Hair follicle dermal papilla cell (primary cell): ENCODE measurements around the gene MCOLN1. TPM values are rescaled to one million over a fixed set of nuclear protein-coding genes. Genes with fewer than 3 reads are reported as not detected.

Experiments
- small RNA-seq: library from RNA; depleted of rRNA; stranded (forward); fragments of <200 nt; gene quantifications from one replicate; pipeline ENCODE3, GENCODE V24; 2012
- total RNA-seq: library from RNA; depleted of rRNA; stranded (reverse); fragments of >200 nt; gene quantifications from 2 replicates; pipeline ENCODE4 v1.2.3, GENCODE V29; 2012

Gene MCOLN1
- total RNA-seq, result 7.0 and 7.6 TPM in 2 replicates

GRCh38 chr19:7522072-7522922 lies at the start of gene MCOLN1:
MCOLN1 (plus strand) TSS chr19:7522624; CDS start chr19:7522751, 127 bp downstream.

GRCh38 chr19:7488736-7489353 lies 33.6 kb upstream of the MCOLN1 start, which contains the start of gene PEX11G:
PEX11G (minus strand) TSS chr19:7489035; CDS start chr19:7489010, 25 bp downstream.

GRCh38 chr19:7515645-7516151 lies 6.7 kb upstream of the MCOLN1 start, which contains the start of gene ZNF358:
ZNF358 (plus strand) TSS chr19:7516103; CDS start chr19:7519243, 3,140 bp downstream.

GRCh38 chr19:7535047-7535997 lies 12.9 kb downstream of the MCOLN1 start, which contains the start of gene PNPLA6:
PNPLA6 (plus strand) TSS chr19:7535717; CDS start chr19:7535789, 72 bp downstream.

Small RNAs within 50 kb of the gene (small RNA-seq; reads per million reads assigned to genes)
- gene AC008878.2, result not detected

Other genes starting within 250 kb of the MCOLN1 start
- 23.4 and 36.7 TPM in 2 replicates for gene INSR, start 228.2 kb upstream of the MCOLN1 start, total RNA-seq
- 45.4 and 45.8 TPM in 2 replicates for gene ARHGEF18, start 173.7 kb upstream of the MCOLN1 start, total RNA-seq
- 3.9 and 5.0 TPM in 2 replicates for gene PEX11G, start 33.6 kb upstream of the MCOLN1 start, total RNA-seq
- 36.6 and 37.0 TPM in 2 replicates for gene ZNF358, start 6.5 kb upstream of the MCOLN1 start, total RNA-seq
- gene PNPLA6, start 13.1 kb downstream of the MCOLN1 start, total RNA-seq, result 91.2 and 117 TPM in 2 replicates
- not detected in 2 replicates for gene CAMSAP3, start 73.2 kb downstream of the MCOLN1 start, total RNA-seq
- gene XAB2, start 106.9 kb downstream of the MCOLN1 start, total RNA-seq, result 45.1 and 45.9 TPM in 2 replicates
- 4.5 and 11.5 TPM in 2 replicates for gene PET100, start 107.2 kb downstream of the MCOLN1 start, total RNA-seq
- gene PCP2, start 111.1 kb downstream of the MCOLN1 start, total RNA-seq, result not detected in 2 replicates
- gene STXBP2, start 114.5 kb downstream of the MCOLN1 start, total RNA-seq, result 3.4 and 3.9 TPM in 2 replicates
- not detected in 2 replicates for gene RETN, start 146.4 kb downstream of the MCOLN1 start, total RNA-seq
- not detected in 2 replicates for gene MCEMP1, start 154.5 kb downstream of the MCOLN1 start, total RNA-seq
- gene TRAPPC5, start 158.2 kb downstream of the MCOLN1 start, total RNA-seq, result 35.7 and 50.6 TPM in 2 replicates
- not detected in 2 replicates for gene FCER2, start 179.5 kb downstream of the MCOLN1 start, total RNA-seq
- not detected in 2 replicates for gene CLEC4G, start 209.5 kb downstream of the MCOLN1 start, total RNA-seq
- gene CD209, start 224.9 kb downstream of the MCOLN1 start, total RNA-seq, result not detected in 2 replicates
- not detected in 2 replicates for gene CLEC4M, start 240.6 kb downstream of the MCOLN1 start, total RNA-seq